Ishikawa (cell line): ENCODE data around the gene BTBD3.

ENCODE experiments used
- CEBPB ChIP-seq: IDR thresholded peaks from 2 replicates; pipeline ENCODE4 v1.6.1; 2012
- EP300 ChIP-seq: IDR thresholded peaks from 2 replicates; pipeline ENCODE4 v1.6.1; 2012; ENCODE audit warnings: borderline replicate concordance
- NFIC ChIP-seq: IDR thresholded peaks from 2 replicates; pipeline ENCODE4 v1.6.1; 2012
- RAD21 ChIP-seq: IDR thresholded peaks from 2 replicates; pipeline ENCODE4 v1.6.1; 2012; ENCODE audit warnings: low read depth
- REST ChIP-seq: IDR thresholded peaks from 2 replicates; pipeline ENCODE4 v1.6.1; 2012; ENCODE audit warnings: low read depth, mild to moderate bottlenecking
- TCF12 ChIP-seq: IDR thresholded peaks from 2 replicates; pipeline ENCODE4 v1.6.1; 2012; ENCODE audit warnings: low read depth
- USF1 ChIP-seq: IDR thresholded peaks from 2 replicates; pipeline ENCODE4 v1.6.1; 2012
- TF ChIP-seq, protein P1 (sequence below): IDR thresholded peaks from 2 replicates; pipeline ENCODE4 v1.6.1; 2012

- TF ChIP-seq USF1 (no peak), REST (no peak), EP300 (no peak), TCF12 (no peak), CEBPB (no peak), NFIC (no peak), RAD21 (no peak)
- TF ChIP-seq, protein P1, sequence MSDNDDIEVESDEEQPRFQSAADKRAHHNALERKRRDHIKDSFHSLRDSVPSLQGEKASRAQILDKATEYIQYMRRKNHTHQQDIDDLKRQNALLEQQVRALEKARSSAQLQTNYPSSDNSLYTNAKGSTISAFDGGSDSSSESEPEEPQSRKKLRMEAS = no peak
Measured at GRCh38 chr20:11949711-11950110, 32.0 kb downstream of the BTBD3 start.
